Measurements from ENCODE around the gene DNAH1.

DNAH1 gene

GRCh38 chr3:52393959-52394670 lies 78.0 kb downstream of the DNAH1 start:
- DNase-seq = no peak

GRCh38 chr3:52394751-52395502 lies 78.8 kb downstream of the DNAH1 start:
- no peak for DNase-seq

DNA sequence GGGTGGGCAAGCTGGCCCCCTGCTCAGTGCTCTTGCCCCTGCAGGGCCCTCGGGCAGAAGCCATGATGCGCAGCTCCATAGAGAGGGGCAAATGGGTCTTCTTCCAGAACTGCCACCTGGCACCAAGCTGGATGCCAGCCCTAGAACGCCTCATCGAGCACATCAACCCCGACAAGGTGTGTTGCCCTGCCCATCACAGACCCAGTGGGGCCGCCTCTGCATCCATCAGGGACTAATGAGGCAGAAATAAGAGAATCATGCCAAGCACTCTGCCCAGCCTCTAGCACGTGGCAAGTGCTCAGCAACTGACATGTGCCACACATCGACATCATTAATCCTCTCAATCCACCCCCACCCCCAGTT lies 79.4 kb downstream of the DNAH1 start:
- no peak for DNase-seq

DNA sequence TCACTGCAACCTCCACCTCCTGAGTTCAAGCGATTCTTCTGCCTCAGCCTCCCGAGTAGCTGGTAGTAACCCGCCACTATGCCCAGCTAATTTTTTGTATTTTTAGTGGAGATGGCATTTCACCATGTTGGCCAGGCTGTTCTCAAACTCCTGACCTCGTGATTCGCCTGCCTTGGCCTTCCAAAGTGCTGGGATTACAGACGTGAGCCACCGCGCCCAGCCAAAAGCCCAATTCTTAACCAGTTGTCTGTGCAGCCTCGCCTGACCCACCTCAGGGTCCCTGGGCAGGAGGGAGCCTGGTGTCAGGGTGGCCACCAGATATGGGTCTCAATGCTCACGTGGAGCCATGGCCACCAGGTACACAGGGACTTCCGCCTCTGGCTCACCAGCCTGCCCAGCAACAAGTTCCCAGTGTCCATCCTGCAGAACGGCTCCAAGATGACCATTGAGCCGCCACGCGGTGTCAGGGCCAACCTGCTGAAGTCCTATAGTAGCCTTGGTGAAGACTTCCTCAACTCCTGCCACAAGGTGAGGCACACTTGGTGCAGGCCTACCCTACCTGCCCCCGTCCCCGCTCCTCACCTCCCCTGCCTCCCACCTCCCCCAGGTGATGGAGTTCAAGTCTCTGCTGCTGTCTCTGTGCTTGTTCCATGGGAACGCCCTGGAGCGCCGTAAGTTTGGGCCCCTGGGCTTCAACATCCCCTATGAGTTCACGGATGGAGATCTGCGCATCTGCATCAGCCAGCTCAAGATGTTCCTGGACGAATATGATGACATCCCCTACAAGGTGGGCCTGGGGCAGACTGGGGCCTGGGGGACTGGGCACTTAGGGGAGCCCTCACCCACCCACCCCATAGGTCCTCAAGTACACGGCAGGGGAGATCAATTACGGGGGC lies 80.1 kb downstream of the DNAH1 start:
- no peak for DNase-seq

DNA sequence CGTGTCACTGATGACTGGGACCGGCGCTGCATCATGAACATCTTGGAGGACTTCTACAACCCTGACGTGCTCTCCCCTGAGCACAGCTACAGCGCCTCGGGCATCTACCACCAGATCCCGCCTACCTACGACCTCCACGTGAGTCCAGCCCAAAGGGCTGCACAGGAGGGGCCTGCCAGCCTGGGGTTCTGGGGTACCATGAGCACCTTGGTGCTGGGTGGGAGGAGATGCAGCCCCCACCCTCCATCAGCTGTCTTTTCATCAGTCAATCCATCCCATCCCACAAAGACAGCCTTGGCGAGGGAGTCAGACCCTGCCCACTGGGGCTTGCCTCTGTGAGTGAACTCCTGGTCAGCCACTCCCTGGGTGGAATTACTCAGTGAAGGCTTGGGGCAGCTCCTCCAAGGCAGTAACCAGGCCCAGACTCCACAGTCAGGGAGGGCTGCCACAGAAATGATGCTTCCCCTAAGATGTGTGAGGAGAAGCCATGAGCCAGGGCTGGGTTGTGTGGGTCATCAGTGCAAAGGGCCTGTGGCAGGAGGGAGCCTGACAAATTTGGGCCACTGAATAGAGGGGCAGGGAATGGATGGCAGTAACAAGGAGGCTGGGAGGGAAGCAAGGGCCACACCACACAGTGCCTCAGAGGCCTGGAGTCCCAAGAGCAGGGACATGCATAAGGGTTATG lies 80.9 kb downstream of the DNAH1 start:
- DNase-seq = no peak

DNA sequence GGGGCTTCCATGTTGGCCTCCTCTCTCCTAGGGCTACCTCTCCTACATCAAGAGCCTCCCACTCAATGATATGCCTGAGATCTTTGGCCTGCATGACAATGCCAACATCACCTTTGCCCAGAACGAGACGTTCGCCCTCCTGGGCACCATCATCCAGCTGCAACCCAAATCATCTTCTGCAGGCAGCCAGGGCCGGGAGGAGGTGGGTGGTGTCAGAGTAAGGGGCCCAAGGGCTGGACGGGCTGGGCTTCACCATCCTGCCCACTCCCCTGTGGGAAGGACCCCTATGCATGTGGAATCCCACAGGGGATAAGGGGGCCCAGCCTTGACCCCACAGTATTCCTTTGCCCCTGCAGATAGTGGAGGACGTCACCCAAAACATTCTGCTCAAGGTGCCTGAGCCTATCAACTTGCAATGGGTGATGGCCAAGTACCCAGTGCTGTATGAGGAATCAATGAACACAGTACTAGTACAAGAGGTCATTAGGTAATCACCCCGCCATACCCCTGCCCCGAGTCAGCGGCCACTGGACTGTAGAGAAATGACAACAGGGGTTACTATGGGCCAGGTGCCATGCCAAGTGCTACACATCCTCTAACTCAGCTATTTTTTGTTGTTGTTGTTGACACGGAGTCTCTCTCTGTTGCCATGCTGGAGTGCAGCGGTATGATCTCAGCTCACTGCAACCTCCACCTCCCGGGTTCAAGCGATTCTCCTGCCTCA lies 81.7 kb downstream of the DNAH1 start:
- no peak for DNase-seq

DNA sequence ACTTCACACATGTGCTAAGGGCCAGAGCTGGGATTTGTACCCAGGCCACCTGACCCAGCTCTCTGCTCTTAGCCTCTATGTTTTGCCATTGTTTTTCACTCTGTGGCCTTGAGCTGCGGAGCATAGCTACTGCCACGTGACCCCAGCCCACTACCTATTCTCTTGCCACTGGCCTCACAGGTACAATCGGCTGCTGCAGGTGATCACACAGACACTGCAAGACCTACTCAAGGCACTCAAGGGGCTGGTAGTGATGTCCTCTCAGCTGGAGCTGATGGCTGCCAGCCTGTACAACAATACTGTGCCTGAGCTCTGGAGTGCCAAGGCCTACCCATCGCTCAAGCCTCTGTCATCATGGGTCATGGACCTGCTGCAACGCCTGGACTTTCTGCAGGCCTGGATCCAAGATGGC lies 82.6 kb downstream of the DNAH1 start:
- DNase-seq = no peak

- no peak for DNase-seq
Observed at GRCh38 chr3:52399131-52399530, 83.0 kb downstream of the DNAH1 start.

- DNase-seq = no peak
Observed at GRCh38 chr3:52399593-52399992, 83.5 kb downstream of the DNAH1 start.

DNA sequence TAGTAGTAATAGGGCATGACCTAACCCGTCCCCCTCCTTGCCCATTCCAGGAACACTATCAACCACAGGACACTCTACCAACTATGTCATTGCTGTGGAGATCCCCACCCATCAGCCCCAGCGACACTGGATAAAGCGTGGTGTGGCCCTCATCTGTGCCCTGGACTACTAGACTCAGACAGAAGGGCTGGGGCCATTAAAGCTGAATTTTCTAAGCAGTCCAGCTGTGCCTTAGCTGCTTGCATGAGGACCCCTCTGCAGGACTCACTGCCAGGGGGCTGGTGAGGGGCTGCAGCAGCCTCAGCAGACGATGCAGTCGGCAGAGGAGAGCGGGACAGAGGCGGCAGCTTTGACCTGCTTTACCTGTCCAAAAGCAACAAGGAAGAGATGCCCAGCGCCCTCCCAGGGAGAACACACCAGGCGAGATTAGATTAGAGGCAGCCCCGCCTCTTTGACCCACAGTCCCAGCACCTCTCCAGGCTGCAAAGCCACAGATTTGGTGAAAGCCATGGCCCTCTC lies 84.2 kb downstream of the DNAH1 start:
- DNase-seq = no peak

- no peak for DNase-seq
Observed at GRCh38 chr3:52401021-52401420, 84.9 kb downstream of the DNAH1 start.

DNA sequence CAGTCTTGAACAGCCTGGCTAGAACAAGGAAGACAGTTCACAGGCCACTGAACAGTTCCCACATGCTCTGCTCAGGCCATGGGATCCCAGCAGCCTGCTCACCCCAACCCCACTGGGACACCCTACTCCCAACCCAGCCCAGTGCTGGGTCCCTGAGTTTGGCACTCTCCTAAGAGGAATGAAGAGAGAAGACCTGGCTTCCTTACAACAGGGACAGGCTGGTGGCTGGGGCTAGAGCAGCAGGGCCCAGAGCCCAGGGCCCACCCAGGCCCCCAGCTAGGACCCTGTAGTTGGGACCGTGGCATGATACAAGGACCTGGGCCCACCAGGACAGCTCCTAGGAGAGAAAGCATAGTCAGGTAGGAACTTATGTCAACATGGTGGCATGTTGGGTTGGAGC lies 85.4 kb downstream of the DNAH1 start:
- no peak for DNase-seq

DNA sequence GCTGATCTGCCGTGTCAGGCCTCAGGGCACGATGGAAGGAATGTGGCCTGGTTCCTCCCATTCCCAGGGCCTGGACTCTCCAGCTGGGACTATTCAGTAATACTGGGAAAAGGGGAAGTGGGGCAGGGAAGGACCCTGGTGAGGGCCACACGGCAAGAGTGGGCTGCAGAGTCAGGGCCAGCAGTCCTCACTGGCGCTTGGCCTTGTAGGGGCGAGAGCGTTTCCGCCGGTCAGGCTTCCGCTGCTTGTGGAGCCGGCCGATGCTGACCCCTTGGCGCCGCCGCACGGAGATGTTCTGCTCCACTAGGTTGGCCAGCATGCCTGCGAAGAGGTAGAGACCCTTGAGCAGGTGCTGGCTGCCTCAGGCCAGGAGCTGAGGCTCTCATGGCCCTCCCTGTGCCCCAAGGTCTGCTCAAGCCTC lies 86.0 kb downstream of the DNAH1 start:
- DNase-seq = no peak

- DNase-seq = no peak
Observed at GRCh38 chr3:52402706-52403270, 86.7 kb downstream of the DNAH1 start.

- DNase-seq = no peak
Observed at GRCh38 chr3:52403271-52403841, 87.2 kb downstream of the DNAH1 start.

- no peak for DNase-seq
Observed at GRCh38 chr3:52403955-52404354, 87.8 kb downstream of the DNAH1 start.

GRCh38 chr3:52404391-52404790 lies 88.3 kb downstream of the DNAH1 start:
- no peak for DNase-seq

GRCh38 chr3:52405066-52405465 lies 88.9 kb downstream of the DNAH1 start:
- DNase-seq = no peak

DNA sequence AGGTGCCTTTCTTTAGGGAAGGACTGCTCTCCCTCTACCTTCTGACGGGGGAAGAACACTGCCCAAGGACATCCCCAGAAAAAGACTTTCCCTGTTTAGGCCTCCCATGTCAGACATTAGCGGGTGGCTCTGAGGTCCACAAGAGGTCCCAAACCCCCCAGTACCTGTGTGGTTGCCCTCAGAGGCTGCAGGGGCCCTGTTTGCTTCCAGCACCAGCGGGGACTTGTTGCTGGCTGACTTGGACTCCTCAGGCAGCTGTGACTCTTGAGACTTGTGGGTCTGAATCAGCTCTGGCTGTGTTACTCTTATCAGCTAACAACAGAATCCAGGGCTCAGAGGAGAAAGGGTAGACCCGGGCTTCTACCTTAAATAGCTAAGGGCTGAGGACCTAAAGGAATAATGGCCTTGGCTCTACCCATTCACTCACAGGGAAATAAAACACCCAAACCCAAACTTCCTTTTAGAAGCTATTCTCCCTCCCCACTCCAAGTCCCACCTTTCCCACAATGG lies 89.5 kb downstream of the DNAH1 start:
- no peak for DNase-seq

DNA sequence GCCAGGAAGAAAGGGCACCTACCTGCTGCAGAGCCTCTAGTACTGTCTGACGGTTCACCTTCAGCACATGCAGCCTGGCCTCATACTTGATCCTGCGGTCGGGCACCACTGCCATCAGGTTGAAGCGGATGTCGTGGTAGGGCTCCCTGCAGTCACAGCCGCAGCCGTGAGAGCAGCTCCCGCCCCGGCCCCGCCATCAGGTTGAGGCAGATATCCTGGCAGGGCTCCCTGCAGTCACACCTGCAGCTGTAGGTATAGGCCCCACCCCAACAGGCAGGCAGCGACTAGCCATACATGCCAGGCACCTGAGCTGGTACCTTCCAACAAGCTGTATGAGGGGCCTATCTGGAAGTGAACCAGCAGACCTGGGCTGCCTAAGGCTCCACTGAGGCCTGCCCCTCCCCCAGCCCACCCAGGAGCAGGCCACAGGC lies 90.1 kb downstream of the DNAH1 start:
- no peak for DNase-seq

Measured in eye (tissue), 1 donor.